K562 (cell line): ENCODE measurements around the gene SOCS4.

ENCODE experiments used
- CHCHD3 ChIP-seq: fragments of 250-450 bp; sonication (Bioruptor Pico); IDR thresholded peaks from 2 replicates; pipeline ENCODE4 v2.1.2; 2022; ENCODE audit warnings: mild to moderate bottlenecking
- CTCF ChIP-seq, 3 experiments: IDR thresholded peaks in 2 of 3; conservative IDR thresholded peaks in 1 of 3; 2 replicates each; pipeline ENCODE4 v1.5.1; 2011 to 2012; ENCODE audit warnings: low read length in 3 of 3, mild to moderate bottlenecking in 3 of 3, control low read depth in 2 of 3, improper control_type of control experiment in 1 of 3, inconsistent platforms in 1 of 3, low read depth in 1 of 3, mixed read lengths in 1 of 3, moderate library complexity in 1 of 3; ENCODE audit not compliant: insufficient read depth in 2 of 3
- FOXJ3 ChIP-seq: sonication (generic); formaldehyde crosslinking; IDR thresholded peaks from 2 replicates; pipeline ENCODE4 v1.4.0; 2020; ENCODE audit warnings: mild to moderate bottlenecking, missing genetic modification reagents
- MGA ChIP-seq: fragments of 450-650 bp; IDR thresholded peaks from 2 replicates; pipeline ENCODE4 v1.6.1; 2016; ENCODE audit warnings: mild to moderate bottlenecking, moderate library complexity
- NRF1 ChIP-seq, 2 experiments: fragments of 450-650 bp; IDR thresholded peaks in 1 of 2; conservative IDR thresholded peaks in 1 of 2; 2 replicates each; pipeline ENCODE4 v1.6.1; 2014; ENCODE audit warnings: mild to moderate bottlenecking in 2 of 2

- TF ChIP-seq MGA (no peak), CTCF (IDR thresholded peaks at IDR 0.05 in 2 of 3, conservative IDR thresholded peaks at IDR 0.05 in 1 of 3; ENCODE audit: insufficient read depth in 2 of 3, low read depth in 1 of 3, low read length in 3 of 3) (no peak), NRF1 (conservative IDR thresholded peaks at IDR 0.05 in 1 of 2, IDR thresholded peaks at IDR 0.05 in 1 of 2) (no peak), CHCHD3 (CRISPR knock-in tag) (no peak), FOXJ3 (no peak)
Measured at GRCh38 chr14:55092341-55092740, 65.3 kb downstream of the SOCS4 start.
